ENCODE data around the gene TRIM40.

DNA sequence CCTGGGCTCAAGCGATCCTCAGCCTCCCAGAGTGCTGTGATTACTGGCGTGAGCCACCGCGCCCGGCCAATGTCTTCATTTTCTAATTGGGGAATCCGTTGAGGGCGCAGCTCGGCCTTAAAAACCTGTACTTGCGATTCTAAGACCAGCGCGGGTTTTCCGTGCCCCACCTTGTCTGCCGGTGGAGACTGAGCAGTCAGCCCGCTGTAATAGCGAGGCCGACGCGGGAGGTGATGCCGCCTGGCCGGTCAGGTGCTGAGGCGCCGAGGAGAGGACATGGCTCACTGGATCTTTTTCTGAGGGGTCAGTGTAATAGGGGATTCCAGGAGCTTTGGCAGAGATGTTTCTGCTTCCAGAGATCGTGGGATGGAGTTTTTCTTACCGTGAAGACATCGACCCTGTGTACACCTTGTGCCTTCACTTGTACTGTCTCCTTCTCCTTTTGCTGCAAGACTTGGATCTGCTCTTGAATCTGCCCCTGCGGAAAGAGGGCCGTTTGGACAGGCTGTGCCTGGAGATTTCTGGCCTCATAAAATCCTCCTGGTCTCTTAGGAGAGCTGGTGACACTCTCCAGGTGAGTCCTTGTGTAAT lies 24.6 kb upstream of the TRIM40 start:
- TF ChIP-seq, protein P1, sequence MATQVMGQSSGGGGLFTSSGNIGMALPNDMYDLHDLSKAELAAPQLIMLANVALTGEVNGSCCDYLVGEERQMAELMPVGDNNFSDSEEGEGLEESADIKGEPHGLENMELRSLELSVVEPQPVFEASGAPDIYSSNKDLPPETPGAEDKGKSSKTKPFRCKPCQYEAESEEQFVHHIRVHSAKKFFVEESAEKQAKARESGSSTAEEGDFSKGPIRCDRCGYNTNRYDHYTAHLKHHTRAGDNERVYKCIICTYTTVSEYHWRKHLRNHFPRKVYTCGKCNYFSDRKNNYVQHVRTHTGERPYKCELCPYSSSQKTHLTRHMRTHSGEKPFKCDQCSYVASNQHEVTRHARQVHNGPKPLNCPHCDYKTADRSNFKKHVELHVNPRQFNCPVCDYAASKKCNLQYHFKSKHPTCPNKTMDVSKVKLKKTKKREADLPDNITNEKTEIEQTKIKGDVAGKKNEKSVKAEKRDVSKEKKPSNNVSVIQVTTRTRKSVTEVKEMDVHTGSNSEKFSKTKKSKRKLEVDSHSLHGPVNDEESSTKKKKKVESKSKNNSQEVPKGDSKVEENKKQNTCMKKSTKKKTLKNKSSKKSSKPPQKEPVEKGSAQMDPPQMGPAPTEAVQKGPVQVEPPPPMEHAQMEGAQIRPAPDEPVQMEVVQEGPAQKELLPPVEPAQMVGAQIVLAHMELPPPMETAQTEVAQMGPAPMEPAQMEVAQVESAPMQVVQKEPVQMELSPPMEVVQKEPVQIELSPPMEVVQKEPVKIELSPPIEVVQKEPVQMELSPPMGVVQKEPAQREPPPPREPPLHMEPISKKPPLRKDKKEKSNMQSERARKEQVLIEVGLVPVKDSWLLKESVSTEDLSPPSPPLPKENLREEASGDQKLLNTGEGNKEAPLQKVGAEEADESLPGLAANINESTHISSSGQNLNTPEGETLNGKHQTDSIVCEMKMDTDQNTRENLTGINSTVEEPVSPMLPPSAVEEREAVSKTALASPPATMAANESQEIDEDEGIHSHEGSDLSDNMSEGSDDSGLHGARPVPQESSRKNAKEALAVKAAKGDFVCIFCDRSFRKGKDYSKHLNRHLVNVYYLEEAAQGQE (IDR thresholded peaks at IDR 0.05; ENCODE audit: low read depth): no peak
- TF ChIP-seq, protein P2, sequence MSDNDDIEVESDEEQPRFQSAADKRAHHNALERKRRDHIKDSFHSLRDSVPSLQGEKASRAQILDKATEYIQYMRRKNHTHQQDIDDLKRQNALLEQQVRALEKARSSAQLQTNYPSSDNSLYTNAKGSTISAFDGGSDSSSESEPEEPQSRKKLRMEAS (IDR thresholded peaks at IDR 0.05): no peak
- TF ChIP-seq RAD21 (IDR thresholded peaks at IDR 0.05; ENCODE audit: low read depth): no peak
- TF ChIP-seq FOXM1 (IDR thresholded peaks at IDR 0.05; ENCODE audit: borderline replicate concordance, low read depth): no peak
- no peak for TF ChIP-seq YY1 (IDR thresholded peaks at IDR 0.05; ENCODE audit: low read depth)
- TF ChIP-seq CEBPB (IDR thresholded peaks at IDR 0.05): no peak
- no peak for TF ChIP-seq NFIC (IDR thresholded peaks at IDR 0.05)
- TF ChIP-seq ZBTB7A (IDR thresholded peaks at IDR 0.05; ENCODE audit: low read depth): no peak
- no peak for TF ChIP-seq TAF1 (IDR thresholded peaks at IDR 0.05; ENCODE audit: low read depth)
- TF ChIP-seq TCF12 (IDR thresholded peaks at IDR 0.05; ENCODE audit: low read depth): no peak
- TF ChIP-seq EP300 (IDR thresholded peaks at IDR 0.05; ENCODE audit: borderline replicate concordance): no peak
